Ishikawa (cell line): ENCODE data around the gene NUP205.

Experiments used
- CEBPB ChIP-seq: IDR thresholded peaks from 2 replicates; pipeline ENCODE4 v1.6.1; 2012
- EP300 ChIP-seq: IDR thresholded peaks from 2 replicates; pipeline ENCODE4 v1.6.1; 2012; ENCODE audit warnings: borderline replicate concordance
- FOXM1 ChIP-seq: IDR thresholded peaks from 2 replicates; pipeline ENCODE4 v1.6.1; 2012; ENCODE audit warnings: low read depth, borderline replicate concordance
- MAX ChIP-seq: IDR thresholded peaks from 2 replicates; pipeline ENCODE4 v1.6.1; 2012
- NFIC ChIP-seq: IDR thresholded peaks from 2 replicates; pipeline ENCODE4 v1.6.1; 2012
- RAD21 ChIP-seq: IDR thresholded peaks from 2 replicates; pipeline ENCODE4 v1.6.1; 2012; ENCODE audit warnings: low read depth
- REST ChIP-seq: IDR thresholded peaks from 2 replicates; pipeline ENCODE4 v1.6.1; 2012; ENCODE audit warnings: low read depth, mild to moderate bottlenecking
- TAF1 ChIP-seq: IDR thresholded peaks from 2 replicates; pipeline ENCODE4 v1.6.1; 2012; ENCODE audit warnings: low read depth, mild to moderate bottlenecking
- TCF12 ChIP-seq: IDR thresholded peaks from 2 replicates; pipeline ENCODE4 v1.6.1; 2012; ENCODE audit warnings: low read depth
- TEAD4 ChIP-seq: IDR thresholded peaks from 2 replicates; pipeline ENCODE4 v1.6.1; 2012
- USF1 ChIP-seq: IDR thresholded peaks from 2 replicates; pipeline ENCODE4 v1.6.1; 2012
- YY1 ChIP-seq: IDR thresholded peaks from 2 replicates; pipeline ENCODE4 v1.6.1; 2012; ENCODE audit warnings: low read depth
- ZBTB7A ChIP-seq: IDR thresholded peaks from 2 replicates; pipeline ENCODE4 v1.6.1; 2012; ENCODE audit warnings: low read depth

- TF ChIP-seq NFIC, result no peak
- no peak for TF ChIP-seq REST
- TF ChIP-seq YY1, result no peak
- TF ChIP-seq TAF1, result no peak
- TF ChIP-seq ZBTB7A, result no peak
- no peak for TF ChIP-seq FOXM1
- no peak for TF ChIP-seq USF1
- no peak for TF ChIP-seq TCF12
- no peak for TF ChIP-seq TEAD4
- TF ChIP-seq CEBPB, result no peak
- no peak for TF ChIP-seq EP300
- no peak for TF ChIP-seq MAX
- TF ChIP-seq RAD21, result peak; percentile 69
These were observed 115.0 kb downstream of the NUP205 start for GRCh38 chr7:135672560-135673359.
